Bronchial epithelial cell (primary cell): ENCODE data around the gene OR6Q1. TPM values are rescaled to one million over a fixed set of nuclear protein-coding genes. Genes with fewer than 3 reads are reported as not detected.

ENCODE experiments used
- DNase-seq: peaks from one replicate; pipeline ENCODE4 v3.0.0-alpha.2; 2010; ENCODE audit warnings: low read depth
- FAIRE-seq: peaks from 2 replicates; lab custom pipeline; 2011; peaks lifted over from hg19 to GRCh38; lab: Jason Lieb, UNC
- H3K27me3 ChIP-seq: 2 replicates; pipeline ENCODE4 v1.5.1; 2011; ENCODE audit warnings: low read length; ENCODE audit not compliant: control insufficient read depth, insufficient read depth
- H3K36me3 ChIP-seq: 2 replicates; pipeline ENCODE4 v1.5.1; 2011; ENCODE audit warnings: low read length; ENCODE audit not compliant: control insufficient read depth, insufficient read depth
- H3K4me3 ChIP-seq: 2 replicates; pipeline ENCODE4 v1.5.1; 2011; ENCODE audit warnings: mild to moderate bottlenecking, low read depth, low read length, control low read depth
- total RNA-seq: library from RNA; depleted of rRNA; stranded (reverse); fragments of >200 nt; gene quantifications from 2 replicates; pipeline ENCODE4 v1.2.1, GENCODE V29; 2014
- TF ChIP-seq, protein P1 (sequence below): IDR thresholded peaks from 2 replicates; pipeline ENCODE4 v1.5.1; 2011; ENCODE audit warnings: mild to moderate bottlenecking, moderate library complexity, low read length, control low read depth, inconsistent platforms; ENCODE audit not compliant: insufficient read depth, severe bottlenecking

Gene OR6Q1
- total RNA-seq, 1 donor from 2014 or later = not detected

DNA sequence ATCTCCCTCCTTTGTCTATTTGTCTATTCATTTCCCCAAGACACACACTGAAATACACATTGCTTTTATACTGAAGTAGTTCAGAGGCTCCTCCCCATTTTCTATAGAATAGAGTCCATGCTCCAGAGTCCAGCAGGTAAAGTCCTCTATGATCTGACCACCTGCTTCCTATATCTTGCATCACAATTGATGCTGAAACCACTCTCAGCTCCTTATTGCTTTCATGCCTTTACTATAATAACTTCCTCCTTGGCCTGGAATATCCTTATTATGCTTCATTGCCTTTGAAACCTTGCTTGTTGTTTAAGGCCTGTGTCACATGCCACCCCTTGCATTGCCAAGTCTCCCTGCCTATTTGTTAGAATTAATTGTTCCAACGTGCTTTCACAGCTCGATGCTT is 12.6 kb downstream of the OR6Q1 start:
- DNase-seq = no peak
- Histone ChIP-seq H3K36me3 (no peaks in the 10 kb centered on the region), H3K4me3 (no peak overlapping the region), H3K27me3 (no peaks in the 10 kb centered on the region)
- FAIRE-seq = no peak
- TF ChIP-seq, protein P1, sequence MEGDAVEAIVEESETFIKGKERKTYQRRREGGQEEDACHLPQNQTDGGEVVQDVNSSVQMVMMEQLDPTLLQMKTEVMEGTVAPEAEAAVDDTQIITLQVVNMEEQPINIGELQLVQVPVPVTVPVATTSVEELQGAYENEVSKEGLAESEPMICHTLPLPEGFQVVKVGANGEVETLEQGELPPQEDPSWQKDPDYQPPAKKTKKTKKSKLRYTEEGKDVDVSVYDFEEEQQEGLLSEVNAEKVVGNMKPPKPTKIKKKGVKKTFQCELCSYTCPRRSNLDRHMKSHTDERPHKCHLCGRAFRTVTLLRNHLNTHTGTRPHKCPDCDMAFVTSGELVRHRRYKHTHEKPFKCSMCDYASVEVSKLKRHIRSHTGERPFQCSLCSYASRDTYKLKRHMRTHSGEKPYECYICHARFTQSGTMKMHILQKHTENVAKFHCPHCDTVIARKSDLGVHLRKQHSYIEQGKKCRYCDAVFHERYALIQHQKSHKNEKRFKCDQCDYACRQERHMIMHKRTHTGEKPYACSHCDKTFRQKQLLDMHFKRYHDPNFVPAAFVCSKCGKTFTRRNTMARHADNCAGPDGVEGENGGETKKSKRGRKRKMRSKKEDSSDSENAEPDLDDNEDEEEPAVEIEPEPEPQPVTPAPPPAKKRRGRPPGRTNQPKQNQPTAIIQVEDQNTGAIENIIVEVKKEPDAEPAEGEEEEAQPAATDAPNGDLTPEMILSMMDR = no peak

DNA sequence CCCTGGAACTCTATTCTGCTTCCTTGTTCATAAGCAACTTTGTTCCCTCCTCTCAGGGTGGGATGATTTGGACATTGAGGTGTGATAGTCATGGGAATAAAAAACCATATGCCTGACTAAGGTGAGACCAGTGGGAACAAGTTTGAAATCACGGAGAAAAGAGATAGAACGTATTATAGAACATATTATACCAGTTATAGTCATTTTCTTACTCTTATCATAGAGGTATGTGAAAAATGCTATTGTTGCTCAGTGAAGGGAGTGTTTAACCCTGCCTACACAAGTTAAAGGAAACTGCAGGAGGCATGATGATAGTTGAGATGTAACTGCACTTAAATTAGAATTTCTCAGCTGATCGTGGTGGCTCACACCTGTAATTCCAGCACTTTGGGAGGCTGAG is 15.5 kb downstream of the OR6Q1 start:
- FAIRE-seq (no peak), DNase-seq (peak; percentile 53)
- TF ChIP-seq, protein P1 = no peak
- Histone ChIP-seq H3K4me3 (no peak overlapping the region), H3K36me3 (no peaks in the 10 kb centered on the region), H3K27me3 (no peaks in the 10 kb centered on the region)

GRCh38 chr11:58047818-58048217 is 17.1 kb downstream of the OR6Q1 start:
- no peak for DNase-seq
- Histone ChIP-seq H3K4me3 (no peak overlapping the region), H3K27me3 (no peaks in the 10 kb centered on the region), H3K36me3 (no peaks in the 10 kb centered on the region)
- TF ChIP-seq, protein P1 = no peak
- no peak for FAIRE-seq

DNA sequence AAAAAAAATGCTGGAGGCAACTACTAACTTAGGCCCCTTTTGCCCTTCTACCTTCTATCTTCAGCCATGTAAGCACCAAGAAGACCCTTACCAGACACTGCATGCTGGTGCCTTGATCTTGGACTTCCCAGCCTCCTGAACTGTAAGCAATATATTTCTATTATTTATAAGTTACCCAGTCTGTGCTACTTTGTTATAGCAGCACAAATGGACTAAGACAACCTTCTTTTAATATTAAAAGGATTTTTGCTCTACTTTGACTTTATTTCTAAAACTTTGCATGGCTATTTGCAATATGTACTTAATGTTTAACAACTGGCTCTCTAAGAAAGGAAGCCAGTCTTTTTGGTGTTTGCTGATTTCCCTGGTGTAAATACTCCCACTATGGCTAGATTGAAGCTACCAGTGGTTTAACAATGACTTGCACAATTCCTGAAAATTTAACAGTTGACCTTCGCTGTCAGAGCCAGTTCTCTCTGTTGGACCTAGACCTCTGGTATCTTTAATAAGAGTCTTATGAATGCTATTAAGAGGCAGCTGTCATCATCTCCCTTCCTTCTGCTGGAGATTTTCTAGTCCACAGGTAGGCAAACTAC is 25.2 kb downstream of the OR6Q1 start:
- FAIRE-seq (no peak), DNase-seq (no peak)
- no peak overlapping the region for H3K4me3 ChIP-seq
- H3K36me3 ChIP-seq = no peaks in the 10 kb centered on the region
- TF ChIP-seq, protein P1 = no peak
- no peaks in the 10 kb centered on the region for H3K27me3 ChIP-seq

DNA sequence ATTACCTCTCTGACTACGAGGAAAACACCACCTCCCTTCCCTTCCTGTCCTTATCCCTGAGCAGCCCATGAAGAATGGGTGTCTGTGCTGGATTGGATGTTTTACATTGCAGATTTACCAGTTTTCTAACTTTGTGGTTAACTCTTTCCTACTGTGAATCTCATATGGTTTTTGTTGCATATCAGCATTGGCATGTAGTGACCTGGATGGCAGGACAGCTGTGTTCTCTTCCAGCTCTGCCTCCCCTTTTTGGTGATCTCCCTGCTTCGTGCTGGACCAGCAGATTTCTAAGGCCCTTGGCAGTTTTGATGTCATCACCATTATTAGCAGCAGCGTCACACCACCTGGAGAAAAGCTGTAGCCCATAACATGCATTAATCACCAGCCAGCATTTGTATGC is 26.7 kb downstream of the OR6Q1 start:
- peak; percentile 13 for DNase-seq
- Histone ChIP-seq H3K27me3 (no peaks in the 10 kb centered on the region), H3K36me3 (no peaks in the 10 kb centered on the region), H3K4me3 (no peak overlapping the region)
- FAIRE-seq = no peak
- TF ChIP-seq, protein P1 = no peak

GRCh38 chr11:58058276-58059006 is 27.7 kb downstream of the OR6Q1 start:
- TF ChIP-seq, protein P1 = no peak
- Histone ChIP-seq H3K27me3 (no peaks in the 10 kb centered on the region), H3K4me3 (no peak overlapping the region), H3K36me3 (no peaks in the 10 kb centered on the region)
- FAIRE-seq (no peak), DNase-seq (peak; percentile 45)
